ENCODE data around the gene GZMM.

GZMM gene

DNA sequence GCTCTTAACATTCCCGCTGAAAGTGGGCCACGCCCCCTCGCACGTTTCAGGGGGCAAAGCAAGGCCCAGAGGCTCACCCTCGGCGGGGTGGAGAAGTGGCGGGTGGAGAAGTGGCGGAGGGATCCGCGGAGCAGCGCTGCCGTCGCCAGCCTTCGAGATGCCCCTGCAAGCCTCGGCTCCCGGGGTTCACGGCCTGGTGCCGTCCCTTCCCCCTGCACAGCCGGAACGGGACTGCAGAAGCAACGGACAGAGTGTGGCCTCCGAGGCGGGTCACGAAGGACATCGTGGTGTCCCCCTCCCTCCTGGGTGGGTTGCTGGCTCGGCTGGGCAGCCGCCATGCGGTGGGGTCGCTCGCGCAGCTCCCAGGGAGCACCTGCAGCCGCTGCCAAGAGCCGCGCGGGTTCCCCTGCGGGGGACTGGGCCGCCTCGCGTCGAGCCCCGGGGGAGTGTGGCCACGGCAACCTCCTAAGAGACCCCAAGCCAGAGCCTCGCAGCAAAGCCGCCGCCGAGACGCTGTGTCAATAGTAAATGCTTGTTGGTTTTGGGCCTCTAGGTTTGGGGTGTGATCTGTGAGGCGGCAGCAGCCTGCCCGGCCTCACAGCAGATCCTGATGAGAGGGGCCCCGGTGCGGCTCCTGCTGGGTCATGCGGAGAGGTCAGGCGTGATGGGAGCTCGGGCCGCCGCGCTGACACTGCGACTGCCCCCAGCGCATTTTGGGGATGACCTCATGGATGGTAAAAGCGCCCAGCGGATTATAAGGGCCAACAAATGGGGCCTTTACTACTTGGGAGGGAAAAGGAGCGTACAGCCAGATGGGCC, 31.1 kb upstream of the GZMM start:
- DNase-seq: no peak

DNA sequence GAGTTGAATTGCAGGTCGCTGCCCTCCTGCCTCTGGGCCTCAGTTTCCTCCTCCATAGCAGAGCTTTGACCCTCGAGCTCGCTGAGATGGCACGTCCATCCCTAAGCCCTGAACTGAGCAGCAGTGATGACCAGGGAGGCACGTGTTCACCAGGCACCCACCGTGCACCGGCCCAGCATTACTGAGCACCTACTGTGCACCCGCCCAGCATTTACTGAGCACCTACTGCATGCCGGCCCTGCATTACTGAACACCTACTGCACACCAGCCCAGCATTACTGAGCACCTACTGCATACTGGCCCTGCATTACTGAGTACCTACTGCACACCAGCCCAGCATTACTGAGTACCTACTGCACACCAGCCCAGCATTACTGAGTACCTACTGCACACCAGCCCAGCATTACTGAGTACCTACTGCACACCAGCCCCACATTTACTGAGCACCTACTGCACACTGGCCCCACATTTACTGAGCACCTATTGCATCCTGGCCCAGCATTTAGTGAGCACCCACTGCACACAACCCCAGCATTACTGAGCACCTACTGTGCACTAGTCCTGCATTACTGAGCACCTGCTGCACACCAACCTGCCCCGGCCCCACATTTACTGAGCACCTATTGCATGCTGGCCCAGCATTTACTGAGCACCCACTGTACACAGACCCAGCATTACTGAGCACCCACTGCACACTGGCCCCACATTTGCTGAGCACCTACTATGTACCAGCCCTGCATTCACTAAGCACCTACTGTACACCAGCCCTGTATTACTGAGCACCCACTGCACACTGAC, 30.3 kb upstream of the GZMM start:
- no peak for DNase-seq

DNA sequence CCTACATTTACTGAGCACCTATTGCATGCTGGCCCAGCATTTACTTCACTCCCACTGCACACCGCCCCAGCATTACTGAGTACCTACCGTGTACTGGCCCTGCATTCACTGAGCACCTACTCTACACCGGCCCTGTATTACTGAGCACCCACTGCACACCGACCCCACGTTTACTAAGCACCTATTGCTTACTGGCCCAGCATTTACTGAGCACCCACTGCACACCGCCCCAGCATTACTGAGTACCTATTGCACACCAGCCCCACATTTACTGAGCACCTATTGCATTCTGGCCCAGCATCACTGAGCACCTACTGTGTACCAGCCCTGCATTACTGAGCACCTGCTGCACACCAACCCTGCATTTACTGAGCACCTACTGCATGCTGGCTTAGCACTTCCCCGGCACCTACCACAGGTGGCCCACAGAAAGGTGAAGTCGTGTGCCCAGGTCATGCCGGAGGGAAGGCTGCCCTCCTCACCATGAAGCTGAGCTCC, 29.6 kb upstream of the GZMM start:
- no peak for DNase-seq

DNA sequence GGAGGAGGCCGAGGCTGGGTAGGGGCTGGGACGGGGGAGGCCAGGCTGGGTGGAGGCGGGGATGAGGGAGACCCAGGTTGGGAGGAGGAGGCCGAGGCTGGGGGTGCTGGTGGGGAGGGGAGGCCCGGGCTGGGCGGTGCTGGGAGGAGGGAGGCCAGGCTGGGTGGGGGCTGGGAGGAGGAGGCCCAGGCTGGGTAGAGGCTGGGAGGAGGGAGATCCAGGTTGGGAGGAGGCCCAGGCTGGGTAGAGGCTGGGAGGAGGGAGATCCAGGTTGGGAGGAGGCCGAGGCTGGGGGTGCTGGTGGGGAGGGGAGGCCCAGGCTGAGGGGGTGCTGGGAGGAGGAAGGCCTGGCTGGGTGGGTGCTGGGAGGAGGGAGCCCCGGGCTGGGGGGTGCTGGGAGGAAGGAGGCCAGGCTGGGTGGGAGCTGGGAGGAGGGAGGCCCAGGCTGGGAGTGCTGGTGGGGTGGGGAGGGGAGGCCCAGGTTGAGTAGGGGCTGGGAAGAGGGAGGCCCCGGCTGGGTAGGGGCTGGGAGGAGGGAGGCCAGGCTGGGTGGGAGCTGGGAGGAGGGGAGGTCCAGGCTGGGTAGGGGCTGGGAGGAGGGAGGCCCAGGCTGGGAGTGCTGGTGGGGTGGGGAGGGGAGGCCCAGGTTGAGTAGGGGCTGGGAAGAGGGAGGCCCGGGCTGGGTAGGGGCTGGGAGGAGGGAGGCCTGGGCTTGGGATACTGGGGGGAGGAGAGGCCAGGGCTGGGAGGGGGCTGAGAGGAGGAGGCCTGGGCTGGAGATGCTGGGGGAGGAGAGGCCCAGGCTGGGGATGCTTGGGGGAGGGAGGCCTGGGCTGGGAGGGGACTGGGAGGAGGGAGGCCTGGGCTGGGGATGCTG, 25.9 kb upstream of the GZMM start:
- DNase-seq: no peak

DNA sequence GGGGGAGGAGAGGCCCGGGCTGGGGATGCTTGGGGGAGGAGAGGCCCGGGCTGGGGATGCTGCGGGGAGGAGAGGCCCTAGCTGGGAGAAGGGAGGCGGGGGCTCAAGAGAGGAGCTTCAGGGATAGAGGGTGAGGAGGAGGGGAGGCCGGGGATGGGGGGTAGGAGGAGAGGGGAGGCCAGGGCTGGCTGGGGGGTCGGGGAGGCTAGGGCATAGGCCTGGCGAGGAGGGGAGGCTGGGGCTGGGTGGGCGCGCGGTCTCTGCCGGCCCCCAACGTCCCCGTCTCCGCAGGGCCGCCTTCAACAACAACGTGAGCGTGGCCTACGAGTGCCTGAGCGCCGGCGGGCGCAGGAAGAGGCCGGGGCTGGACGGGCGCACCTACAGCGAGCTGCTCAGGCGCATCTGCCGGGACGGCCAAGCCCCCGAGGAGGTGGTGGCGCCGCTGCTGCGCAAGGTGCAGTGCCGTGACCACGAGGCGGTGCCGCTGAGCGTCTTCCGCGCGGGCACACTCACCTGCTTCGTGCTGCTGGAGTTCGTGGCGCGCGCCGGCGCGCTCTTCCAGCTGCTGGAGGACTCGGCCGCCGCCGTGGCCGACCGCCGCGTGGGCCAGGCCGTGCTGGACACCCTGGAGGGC, 25.1 kb upstream of the GZMM start:
- no peak for DNase-seq

DNA sequence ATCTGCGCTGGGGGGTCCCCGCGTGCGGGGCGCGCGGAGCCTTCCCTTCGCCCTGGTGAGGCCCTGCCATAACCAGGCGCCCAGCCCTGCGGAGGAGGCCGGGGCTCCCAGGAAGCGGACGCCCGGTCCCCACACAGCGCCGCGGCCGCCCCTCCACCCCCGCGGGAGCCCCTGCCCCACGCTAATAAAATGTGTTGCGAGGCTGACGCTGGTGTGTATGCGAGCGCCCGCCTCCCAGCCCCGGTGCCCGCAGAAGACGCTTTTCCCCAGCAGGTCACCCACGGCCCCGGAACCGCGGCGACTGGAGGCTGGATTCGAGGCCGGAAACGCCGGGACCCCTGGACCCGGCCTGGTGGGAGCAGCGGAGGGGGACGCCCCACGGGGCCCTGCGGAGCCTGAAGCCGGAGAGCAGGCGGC, 24.4 kb upstream of the GZMM start:
- DNase-seq: no peak

DNA sequence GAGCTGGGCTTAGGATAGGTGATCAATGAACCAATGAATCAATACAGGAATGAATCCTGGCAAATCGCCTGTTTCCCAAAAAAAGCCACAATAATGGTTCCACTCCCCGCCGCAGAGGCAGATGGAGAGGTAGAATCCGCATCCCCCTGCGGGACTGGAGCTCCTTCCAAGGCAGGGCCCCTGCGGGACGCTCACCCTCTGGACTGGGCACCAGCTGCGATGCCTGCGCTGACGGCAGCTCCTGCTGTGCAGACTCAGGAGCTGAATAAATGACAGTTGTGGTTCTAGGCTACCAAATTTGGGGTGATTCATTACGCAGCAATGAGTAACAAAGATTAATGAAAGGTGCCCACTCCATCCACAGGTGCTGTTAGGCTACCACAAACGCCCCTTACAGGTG, 21.1 kb upstream of the GZMM start:
- no peak for DNase-seq

DNA sequence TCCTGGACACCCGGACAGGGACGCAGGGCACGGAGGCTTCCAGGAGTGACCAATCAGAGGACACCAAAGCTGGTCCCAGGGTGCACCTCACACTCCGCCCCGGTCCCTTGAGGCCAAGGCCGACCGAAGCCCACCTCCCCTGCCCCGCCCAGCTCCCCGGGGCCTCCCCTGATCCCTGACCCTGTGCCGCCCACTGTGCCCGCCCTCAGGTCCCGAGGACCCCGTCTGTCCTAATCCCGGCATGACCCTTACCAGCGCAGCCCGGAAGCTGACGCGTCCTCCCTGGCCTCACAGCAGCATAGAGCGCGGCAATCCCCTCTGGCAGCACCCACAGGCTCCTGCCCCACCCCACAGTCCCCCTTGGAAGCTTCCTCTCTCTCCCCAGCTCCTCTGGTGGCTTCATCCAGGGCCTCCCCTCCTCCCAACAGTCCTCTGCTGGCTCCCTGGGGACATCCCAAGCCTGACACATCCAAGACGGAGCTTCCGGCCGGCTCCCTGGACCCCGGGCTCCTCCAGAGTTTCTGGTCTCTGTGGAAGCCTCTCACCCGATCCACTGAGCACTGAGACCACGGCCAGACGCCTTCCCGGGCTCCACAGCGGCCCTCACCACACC, 19.7 kb upstream of the GZMM start:
- no peak for DNase-seq

DNA sequence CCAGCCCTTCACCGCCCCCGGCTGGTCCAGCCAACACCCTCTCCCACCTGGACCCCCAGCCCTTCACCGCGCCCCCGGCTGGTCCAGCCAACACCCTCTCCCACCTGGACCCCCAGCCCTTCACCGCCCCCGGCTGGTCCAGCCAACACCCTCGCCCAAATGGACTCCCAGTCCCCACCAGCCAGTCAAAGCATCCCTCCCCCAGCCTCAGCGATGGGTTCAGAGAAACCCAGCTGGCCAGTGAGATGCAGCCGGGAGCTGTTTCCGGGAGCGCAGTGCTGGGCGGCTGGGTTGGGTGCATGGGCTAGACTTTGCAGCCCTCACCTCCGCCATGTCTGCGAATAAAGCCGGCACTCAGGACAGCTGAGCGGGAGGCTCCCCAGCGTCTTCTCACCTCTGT, 18.8 kb upstream of the GZMM start:
- DNase-seq: no peak

DNA sequence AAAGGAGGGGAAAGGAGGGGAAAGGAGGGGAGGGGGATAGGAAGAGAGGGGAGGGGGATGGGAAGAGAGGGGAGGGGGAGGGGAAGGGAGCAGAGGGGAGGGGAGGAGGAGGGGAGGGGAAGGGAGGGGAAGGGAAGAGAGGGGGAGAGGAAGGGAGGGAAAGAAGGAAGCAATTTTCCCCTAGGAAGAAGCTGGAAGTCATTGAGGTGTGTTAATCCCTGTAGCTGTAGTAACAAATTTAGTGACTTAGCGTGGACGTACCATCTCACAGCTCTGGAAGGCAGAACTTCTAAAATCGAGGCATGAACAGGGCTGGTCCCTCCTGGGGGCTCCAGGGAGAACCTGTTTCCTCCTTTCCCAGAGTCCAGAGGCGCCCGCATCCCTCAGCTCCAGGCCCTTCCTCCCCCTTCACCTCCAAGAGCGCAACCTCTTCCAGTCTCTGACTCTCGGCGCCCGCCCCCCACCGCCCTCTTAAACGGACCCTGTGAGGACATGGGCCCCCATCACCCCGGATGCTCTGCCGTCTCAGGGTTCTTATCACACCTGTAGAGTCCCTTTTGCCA, 17.9 kb upstream of the GZMM start:
- no peak for DNase-seq

DNA sequence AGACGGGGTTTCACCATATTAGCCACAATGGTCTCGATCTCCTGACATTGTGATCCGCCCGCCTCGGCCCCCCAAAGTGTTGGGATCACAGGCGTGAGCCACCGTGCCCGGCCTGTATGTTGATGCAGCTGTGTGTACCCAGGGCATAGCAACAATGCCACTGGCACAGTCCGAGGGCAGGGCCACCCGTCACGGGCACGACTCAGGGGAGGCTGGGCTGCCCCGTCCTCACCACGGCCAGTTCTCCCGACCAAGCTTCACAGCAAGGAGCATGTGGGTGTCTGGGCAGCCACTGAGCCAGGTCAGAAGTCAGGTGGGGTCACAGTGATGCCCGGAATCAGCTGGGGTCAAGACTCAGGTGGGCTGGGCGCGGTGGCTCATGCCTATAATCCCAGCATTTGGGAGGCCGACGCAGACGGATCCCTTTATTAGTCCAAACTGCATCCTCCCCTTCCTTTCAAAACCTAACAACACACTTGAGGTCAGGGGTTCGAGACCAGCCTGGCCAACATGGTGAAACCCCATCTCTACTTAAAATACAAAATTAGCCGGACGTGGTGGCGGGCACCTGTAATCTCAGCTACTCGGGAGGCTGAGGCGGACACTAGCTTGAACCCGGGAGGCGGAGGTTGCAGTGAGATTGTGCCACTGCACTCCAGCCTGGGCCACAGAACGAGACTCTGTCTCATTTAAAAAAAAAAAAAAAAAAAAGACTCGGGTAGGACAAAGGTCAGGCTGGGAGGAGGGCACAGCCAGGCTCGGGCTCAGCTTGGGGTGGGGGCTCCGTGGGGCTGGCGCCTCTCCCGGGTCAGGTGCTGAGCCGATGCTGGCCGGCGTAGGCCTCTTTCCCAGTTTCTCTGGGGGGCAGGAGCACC, 13.5 kb upstream of the GZMM start:
- DNase-seq: no peak

DNA sequence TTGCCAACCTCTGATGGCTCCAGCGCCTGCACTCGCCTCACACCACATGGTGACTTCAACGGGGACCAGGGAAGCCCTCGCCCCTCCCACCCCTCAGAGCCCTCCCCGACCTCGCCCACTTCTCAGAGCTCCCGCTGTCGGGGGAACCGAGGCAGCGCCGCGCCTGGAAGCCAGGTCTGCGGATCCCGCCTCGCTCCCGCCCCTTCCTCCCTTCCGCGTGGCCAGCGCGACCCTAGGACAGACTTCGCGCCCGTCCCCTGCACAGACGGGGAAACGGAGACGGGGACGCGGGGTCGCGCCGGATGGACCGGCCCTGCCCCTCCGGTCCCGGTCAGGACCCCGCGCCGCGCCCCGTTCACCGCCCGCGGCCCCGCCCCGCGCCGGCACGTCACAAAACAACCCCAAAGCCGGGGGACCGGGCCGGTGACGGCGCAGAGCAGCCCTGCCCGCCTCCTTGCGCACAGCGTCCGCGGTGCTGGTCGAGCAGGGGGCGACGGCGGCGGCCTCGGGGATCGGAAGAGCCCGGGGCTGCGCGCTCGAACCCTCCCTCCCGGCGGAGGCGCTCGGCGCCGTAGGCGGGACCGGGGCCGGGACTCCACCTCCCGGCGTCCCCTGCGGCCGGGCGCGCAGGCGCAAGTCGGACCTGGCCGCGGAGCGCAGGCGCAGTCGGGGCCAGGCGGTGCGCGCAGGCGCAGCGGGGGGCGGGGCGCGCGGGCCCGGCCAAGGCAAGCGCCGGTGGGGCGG, 12.7 kb upstream of the GZMM start:
- DNase-seq: peak; percentile 62

DNA sequence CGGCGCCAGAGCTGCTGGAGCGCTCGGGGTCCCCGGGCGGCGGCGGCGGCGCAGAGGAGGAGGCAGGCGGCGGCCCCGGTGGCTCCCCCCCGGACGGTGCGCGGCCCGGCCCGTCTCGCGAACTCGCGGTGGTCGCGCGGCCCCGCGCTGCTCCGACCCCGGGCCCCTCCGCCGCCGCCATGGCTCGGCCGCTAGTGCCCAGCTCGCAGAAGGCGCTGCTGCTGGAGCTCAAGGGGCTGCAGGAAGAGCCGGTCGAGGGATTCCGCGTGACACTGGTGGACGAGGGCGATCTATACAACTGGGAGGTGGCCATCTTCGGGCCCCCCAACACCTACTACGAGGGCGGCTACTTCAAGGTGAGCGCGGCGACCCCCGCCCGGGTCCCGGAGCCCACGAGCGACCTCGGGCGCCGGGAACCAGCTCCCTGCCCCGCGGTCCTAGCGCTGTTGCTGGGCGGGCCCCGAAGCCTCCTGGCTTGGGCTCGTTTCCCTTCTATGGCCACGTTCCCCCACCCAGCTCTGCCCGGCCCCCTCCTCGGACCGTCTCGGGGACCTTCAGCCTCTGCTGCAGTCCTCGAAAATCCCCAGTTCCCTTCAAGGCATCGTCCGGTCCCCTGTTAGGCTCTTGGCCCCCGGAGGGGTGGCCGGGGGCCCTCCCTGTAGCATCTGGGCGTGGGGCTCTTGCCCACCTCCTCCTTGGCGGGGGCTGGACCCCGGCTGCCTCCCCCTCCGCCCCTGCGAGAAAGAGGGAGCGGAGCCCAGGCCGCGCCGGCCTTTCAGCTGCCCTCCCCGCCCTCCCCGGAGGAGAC, 11.9 kb upstream of the GZMM start, which contains the start of gene CDC34:
TSS of gene CDC34 (plus strand) at position 8 of the 808 bp plus-strand sequence. CDS start at position 180, 172 bp downstream.
- no peak for DNase-seq

DNA sequence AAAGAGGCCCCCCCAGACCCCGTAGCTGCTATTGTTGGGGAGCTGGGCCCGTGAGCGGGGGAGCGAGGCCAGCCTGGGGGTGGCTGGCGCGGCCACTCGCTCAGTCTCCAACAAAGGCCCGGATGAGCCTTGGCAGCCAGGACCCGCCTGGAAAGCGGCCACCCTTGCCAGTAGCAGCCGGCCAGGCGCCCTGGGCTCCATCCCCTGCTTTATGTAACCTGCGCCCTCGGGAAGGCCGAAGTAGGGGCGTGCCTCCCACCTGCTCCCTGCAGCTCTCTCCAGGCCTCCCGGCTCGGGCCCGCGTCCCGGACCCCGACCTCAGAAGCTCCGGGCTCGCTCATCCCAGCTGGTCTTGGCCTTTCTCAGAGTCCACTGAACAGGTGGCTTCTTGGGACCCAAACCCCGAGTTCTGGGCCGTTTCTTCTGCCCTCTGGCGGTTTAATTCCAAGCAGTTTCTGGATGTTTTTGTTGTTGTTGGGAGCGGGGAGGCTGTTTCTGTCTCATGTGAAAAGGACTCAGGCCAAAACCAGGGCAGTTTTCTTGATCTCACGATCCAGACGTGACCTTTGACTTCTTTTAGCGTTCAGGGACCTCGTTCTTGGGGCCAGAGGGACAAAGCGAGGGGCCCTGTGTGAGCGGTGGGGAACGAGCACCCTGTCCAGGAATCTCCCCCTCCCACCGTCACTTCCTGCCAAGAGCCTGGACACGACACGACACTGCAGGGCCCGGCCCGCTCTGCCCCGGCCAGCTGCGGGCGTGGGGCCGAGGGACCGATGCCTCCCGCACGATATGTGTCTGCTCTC, 11.1 kb upstream of the GZMM start:
- no peak for DNase-seq

DNA sequence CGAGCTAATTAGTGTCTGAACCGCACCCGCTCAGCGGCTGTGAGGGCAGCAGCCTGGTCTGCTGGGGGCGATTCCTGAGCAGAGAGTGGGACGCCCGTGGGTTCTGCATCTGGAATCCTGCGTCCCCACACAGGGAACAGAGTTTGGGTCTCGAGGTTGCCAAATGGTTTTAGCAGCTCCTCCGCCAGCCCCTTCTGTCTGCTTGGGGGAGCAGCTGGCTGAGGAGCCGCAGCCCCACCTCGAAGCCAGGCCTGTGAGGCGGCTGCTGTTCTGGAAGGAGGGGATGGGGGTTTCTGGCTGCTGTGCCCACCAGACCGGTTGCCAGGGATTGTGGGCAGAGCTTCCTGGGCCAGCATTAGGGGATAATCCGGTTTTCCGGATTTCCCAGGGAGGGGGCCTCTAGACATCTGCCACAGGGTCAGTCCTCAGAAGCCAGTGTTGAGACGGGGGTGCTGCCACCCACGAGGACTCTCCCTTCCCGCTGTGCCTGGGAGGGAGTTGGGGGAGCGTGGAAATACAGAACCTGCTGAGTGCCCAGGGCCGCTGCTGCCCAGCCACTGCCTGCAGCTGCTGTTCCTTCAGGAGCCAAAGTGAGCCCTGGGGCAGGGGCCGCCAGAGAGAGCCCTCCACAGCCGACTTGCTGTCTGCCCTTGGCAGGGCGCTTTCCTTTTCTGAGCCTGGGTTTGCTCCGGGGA, 10.3 kb upstream of the GZMM start:
- no peak for DNase-seq

DNA sequence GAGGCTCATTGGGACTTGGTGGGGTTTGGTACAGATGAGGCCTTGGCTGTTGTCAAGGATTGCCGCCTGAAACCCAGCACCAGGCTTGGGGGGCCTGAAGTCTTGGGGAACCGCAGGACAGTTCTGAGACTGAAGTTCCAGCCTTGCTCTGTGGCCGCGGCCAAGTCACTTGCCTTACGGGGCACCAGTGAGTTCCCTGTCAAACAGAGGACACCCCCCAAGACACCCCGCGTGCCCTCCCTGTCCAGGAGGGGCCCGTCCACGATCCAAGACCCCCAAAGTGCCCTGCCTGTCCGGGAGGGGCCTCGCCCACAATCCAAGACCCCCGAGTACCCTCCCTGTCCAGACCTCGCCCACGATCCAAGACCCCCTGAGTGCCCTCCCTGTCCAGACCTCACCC, 9.8 kb upstream of the GZMM start:
- DNase-seq: no peak

DNA sequence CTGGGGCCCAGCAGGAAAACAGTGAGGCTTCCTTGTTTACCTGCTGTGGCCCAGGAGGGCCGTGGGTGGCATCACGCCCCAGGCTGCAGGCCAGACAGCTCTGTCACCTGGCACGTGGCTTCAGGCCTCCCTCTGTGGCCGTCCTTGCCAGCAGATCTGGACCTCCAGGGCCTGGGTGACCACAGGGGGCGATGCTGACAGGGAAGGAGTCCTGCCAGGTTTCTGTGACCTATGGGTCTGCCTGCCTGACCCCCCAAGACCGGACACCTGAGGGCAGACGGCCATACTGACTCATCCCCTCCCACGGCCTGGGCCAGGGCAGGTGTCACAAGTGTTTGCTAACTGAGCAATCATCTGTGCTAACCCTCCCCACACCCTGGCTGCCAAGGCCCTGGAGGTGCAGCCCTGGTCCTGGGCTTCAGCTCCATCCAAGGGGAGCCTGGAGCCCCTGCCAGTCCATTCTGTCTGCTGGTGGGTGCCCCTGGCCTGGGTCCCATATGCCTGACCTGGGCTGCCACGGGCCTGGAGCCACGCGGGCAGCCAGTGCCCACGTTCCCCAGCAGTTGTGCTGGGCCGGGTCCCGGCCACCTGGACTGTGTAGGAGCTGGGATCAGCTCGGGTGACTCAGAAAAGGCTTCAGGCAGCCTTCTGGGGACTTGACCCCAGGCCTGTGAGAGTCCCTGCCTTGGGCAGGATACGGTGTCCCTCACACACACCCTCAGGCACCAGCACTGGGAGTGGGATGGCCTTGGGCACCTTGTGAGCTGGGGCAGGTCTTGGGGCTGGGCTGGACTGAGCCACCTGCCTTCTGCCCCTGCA, 8.6 kb upstream of the GZMM start:
- no peak for DNase-seq
